Tibial artery (tissue), 4 donors: ENCODE data around the gene NKX3-2.

Source experiments
- DNase-seq, 2 donors: peaks; one replicate each; pipeline ENCODE4 v3.0.0-alpha.2; 2019
- H3K27ac ChIP-seq, 2 donors: fragments of 200-600 bp; sonication (generic) in 1 of 2; 1 replicate in 1 of 2; 2 replicates in 1 of 2; pipeline ENCODE4 v1.5.1; 2018 to 2019; ENCODE audit warnings: mild to moderate bottlenecking in 1 of 2
- H3K27me3 ChIP-seq, 2 donors: fragments of 200-600 bp; sonication (generic) in 1 of 2; one replicate each; pipeline versions ENCODE4 v1.5.1 to v1.6.0; 2016 to 2019
- H3K36me3 ChIP-seq, 3 donors: fragments of 200-600 bp; sonication (generic) in 2 of 3; one replicate each; pipeline ENCODE4 v1.5.1; 2016 to 2019; ENCODE audit warnings: mild to moderate bottlenecking in 2 of 3
- H3K4me1 ChIP-seq, 4 donors: fragments of 200-600 bp; sonication (generic) in 2 of 4; 1 replicate in 3 of 4; 2 replicates in 1 of 4; pipeline ENCODE4 v1.5.1; 2016 to 2019
- H3K4me3 ChIP-seq, 2 donors: fragments of 200-600 bp; sonication (generic) in 1 of 2; 1 replicate in 1 of 2; 2 replicates in 1 of 2; pipeline ENCODE4 v1.5.1; 2018 to 2019; ENCODE audit warnings: mild to moderate bottlenecking in 2 of 2
- H3K9me3 ChIP-seq, 3 donors: fragments of 200-600 bp; sonication (generic) in 1 of 3; one replicate each; pipeline ENCODE4 v1.5.1; 2016 to 2019
- intact Hi-C: fragments of 100-400 bp; cut with DNase I; formaldehyde crosslinking; loops from one replicate; pipeline ENCODE4 v1.15.0; 2023; ENCODE audit warnings: low total_unique reads
- TF ChIP-seq, protein P1 (sequence below), 2 experiments: fragments of 200-600 bp in 1 of 2; fragments of 450-650 bp in 1 of 2; IDR thresholded peaks; one replicate each; pipeline ENCODE4 v1.5.1; 2017 to 2019; ENCODE audit warnings: antibody characterized with exemption in 2 of 2, mild to moderate bottlenecking in 1 of 2, moderate library complexity in 1 of 2

Gene NKX3-2

DNA sequence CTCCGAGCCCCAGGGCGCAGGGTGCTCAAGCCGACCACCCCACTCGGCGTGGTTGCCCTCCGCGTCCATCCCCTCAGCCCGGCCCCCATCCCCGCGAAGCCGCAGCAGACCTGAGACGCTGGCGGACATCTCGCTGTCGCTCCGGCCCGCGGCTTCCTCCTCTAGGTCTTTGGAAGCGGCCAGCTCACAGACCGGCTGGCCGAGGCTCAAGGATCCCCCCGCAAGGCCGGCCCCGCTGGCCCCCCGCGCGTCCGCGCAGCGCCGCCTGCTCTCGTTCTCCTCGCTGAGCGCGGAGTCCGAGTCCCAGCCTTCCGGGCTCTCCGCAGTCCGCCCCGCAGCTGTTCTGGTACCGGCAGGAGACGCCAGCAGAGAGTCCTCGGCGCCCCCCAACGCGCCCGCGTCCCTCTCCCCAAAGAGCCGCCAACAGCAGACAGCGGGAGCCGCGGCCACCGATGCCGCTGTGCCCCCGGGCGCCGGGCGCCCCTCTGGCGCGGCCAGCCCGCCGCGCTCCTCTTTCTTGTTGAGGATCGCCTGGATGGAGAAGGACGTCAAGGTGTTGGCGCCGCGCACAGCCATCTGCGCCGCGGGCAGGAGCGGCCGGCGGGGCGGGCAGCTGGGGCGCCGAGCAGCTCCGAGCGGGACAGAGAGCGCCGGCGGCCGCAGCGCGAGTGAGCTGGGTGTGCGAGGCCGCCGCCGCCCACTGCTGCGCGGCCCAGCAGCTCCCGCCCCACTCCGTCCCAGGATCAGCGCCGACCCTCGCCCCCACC is at the start of gene NKX3-2:
Gene NKX3-2 (minus strand): TSS at position 670 of the 767 bp plus-strand sequence. CDS start 94 bp downstream, at position 576.
- H3K4me1 ChIP-seq: peaks cover 0 to 54% (median 41%) of the 10 kb centered on the region in 4 donors
- intact Hi-C loops: loop anchor here (10.0 kb wide), 1 partner anchor 819 kb away; no protein-coding TSS in a partner anchor
- peaks cover 0 to 15% (median 0%) of the 10 kb centered on the region in 3 donors for H3K9me3 ChIP-seq

GRCh38 chr4:13592220-13592619 is 47.9 kb upstream of the NKX3-2 start:
- H3K4me3 ChIP-seq: no peak overlapping the region
- no peak for DNase-seq
- TF ChIP-seq, protein P1, sequence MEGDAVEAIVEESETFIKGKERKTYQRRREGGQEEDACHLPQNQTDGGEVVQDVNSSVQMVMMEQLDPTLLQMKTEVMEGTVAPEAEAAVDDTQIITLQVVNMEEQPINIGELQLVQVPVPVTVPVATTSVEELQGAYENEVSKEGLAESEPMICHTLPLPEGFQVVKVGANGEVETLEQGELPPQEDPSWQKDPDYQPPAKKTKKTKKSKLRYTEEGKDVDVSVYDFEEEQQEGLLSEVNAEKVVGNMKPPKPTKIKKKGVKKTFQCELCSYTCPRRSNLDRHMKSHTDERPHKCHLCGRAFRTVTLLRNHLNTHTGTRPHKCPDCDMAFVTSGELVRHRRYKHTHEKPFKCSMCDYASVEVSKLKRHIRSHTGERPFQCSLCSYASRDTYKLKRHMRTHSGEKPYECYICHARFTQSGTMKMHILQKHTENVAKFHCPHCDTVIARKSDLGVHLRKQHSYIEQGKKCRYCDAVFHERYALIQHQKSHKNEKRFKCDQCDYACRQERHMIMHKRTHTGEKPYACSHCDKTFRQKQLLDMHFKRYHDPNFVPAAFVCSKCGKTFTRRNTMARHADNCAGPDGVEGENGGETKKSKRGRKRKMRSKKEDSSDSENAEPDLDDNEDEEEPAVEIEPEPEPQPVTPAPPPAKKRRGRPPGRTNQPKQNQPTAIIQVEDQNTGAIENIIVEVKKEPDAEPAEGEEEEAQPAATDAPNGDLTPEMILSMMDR (IDR thresholded peaks at IDR 0.05): no peak
- no peaks in the 10 kb centered on the region for H3K27me3 ChIP-seq
- H3K9me3 ChIP-seq: no peaks in the 10 kb centered on the region
- peaks cover 77 to 99% (median 88%) of the 10 kb centered on the region in 3 donors for H3K36me3 ChIP-seq
- H3K4me1 ChIP-seq: no peaks in the 10 kb centered on the region
- H3K27ac ChIP-seq: no peak overlapping the region
- intact Hi-C loops: no loop called here

More for the DNA sequence above, at the start of gene NKX3-2:
- Histone ChIP-seq H3K4me3 (peak within 1 kb of the TSS; percentile 56 to 60), H3K36me3 (no peaks in the 10 kb centered on the region), H3K27ac (no peak within 1 kb of the TSS), H3K27me3 (peaks cover 0 to 100% of the 10 kb centered on the region in 2 donors)
- TF ChIP-seq, protein P1 (IDR thresholded peaks at IDR 0.05): no peak
- DNase-seq: no peak

GRCh38 chr4:13590766-13591165 is 46.5 kb upstream of the NKX3-2 start:
- TF ChIP-seq, protein P1 (IDR thresholded peaks at IDR 0.05): no peak
- Histone ChIP-seq H3K27me3 (no peaks in the 10 kb centered on the region), H3K4me1 (no peaks in the 10 kb centered on the region), H3K27ac (no peak overlapping the region), H3K9me3 (no peaks in the 10 kb centered on the region), H3K4me3 (no peak overlapping the region), H3K36me3 (peaks cover 77 to 99% (median 88%) of the 10 kb centered on the region in 3 donors)
- no peak for DNase-seq
- intact Hi-C loops: no loop called here

GRCh38 chr4:13588954-13589353 is 44.6 kb upstream of the NKX3-2 start:
- no peak overlapping the region for H3K4me3 ChIP-seq
- no peaks in the 10 kb centered on the region for H3K4me1 ChIP-seq
- peaks cover 75 to 99% (median 75%) of the 10 kb centered on the region in 3 donors for H3K36me3 ChIP-seq
- intact Hi-C loops: no loop called here
- no peaks in the 10 kb centered on the region for H3K27me3 ChIP-seq
- no peak for DNase-seq
- no peaks in the 10 kb centered on the region for H3K9me3 ChIP-seq
- no peak overlapping the region for H3K27ac ChIP-seq
- TF ChIP-seq, protein P1 (IDR thresholded peaks at IDR 0.05): no peak

DNA sequence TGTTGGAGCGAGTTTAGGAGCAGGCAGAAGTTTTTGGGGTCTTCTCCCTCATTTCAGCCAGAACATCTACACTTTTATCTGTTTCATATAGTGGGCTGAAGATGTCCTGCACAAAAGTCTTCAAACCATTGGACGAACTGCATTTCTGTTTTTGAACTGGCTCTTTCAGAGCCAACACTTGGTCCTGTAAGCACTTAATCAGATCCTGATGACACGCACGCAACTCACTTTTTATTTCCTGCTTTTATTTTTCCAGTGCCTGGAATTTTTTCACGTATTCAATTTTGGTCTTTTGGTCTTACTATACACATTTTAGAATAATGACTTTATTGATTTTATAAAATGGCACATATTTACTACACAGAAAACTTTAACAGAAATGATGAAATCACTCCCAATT is 40.2 kb upstream of the NKX3-2 start:
- Histone ChIP-seq H3K27ac (no peak overlapping the region), H3K4me3 (no peak overlapping the region), H3K27me3 (no peaks in the 10 kb centered on the region), H3K9me3 (no peaks in the 10 kb centered on the region), H3K4me1 (no peaks in the 10 kb centered on the region), H3K36me3 (peaks cover 78 to 98% (median 86%) of the 10 kb centered on the region in 3 donors)
- no peak for DNase-seq
- intact Hi-C loops: no loop called here
- TF ChIP-seq, protein P1 (IDR thresholded peaks at IDR 0.05): no peak
